NK-92 treated with Interleukin-12 subunit alpha and Interleukin-12 subunit beta, amount 100 ng/mL, for 24 hours (cell line): Measurements from ENCODE around the gene KCNIP4.

ENCODE experiments used
- DNase-seq: peaks from one replicate; lab custom pipeline; 2025; lab: John Stamatoyannopoulos, UW

The KCNIP4 gene

DNA sequence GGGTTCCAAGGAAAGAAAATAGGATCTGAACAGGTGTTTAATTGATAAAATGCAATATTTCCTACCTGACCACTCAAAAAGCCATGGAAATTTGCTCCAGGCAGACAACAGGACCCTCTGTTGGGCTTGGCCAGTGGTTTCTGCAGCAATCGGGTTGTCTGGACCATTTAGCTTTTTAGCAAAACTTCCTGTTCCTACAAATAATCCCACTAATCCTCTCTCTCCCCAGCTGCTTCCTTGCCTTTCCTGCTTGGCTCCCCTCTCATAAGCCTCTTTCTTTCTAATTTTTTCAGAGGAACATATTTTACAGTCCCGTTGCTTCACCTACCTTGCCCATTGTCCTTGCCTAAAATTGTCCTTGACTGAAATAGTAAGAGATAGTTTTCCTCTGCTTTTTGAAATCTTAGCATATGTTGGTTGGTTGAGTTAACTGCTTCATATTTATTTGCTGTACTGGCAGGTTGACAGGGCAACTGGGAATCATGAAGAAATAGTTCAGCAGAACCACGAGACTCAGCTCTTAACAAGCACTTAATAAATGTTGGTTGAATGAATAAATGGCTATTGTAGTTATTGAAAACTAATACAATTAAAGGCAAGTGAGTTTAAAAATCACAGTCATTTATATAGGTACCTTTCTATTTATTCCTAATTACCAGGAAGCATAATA, 259.8 kb downstream of the KCNIP4 start:
- no peak for DNase-seq

DNA sequence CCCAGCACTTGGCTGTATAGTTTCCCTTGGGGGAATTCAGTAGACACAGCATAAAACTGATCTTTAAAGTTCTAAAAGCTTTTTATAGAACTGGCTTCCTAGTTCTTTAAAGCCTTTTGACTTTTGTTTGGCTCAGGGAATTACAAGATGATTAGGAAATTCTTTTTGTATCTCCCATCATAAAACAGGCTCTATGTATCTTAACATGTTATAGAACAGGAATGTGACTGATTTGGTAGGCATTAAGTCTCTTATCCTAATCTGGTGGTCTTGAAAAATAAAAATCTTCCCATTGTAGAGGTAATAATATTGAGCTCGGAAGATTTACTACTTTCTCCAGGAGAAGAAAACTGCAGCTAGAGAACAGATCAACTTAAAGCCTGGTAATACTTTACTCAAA, 262.7 kb downstream of the KCNIP4 start:
- no peak for DNase-seq

DNA sequence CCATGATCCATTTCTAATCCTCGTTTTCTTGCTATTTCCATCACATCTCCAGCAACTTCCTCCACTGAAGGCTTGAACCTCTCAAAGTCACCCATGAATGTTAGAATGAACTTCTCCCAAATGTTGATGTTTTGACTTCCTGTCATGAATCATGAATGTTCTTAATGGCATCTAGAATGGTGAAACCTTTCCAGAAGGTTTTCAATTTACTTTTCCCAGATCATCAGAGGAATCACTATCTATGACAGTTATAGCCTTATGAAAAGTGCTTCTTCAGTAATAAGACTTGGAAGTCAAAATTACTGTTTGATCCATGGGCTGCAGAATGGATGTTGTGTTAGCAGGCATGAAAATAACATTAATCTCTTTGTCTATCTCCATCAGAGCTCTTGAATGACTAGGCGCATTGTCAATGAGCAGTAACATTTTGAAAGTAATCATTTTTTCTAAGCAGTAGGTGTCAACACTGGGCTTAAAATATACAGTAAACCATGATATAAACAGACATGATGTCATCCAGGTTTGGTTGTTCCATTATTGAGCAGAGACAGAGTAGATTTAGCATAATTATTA, 268.2 kb downstream of the KCNIP4 start:
- no peak for DNase-seq

DNA sequence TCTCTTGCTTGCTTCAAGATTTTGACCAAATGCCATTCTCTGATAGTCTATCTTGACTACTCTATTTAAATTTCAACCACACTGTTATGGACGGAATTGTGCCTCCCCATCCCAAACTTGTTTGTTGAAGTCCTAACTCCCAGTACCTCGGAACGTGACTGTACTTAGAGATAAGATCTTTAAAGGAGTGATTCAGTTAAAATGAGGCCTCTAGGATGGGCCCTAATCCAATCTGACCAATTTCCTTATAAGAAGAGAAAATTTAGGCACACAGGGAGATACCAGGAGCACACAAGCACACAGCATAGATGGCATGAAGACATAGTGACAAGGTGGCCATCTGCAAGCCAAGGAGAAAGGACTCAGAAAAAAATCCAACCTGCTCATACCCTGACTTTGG, 269.9 kb downstream of the KCNIP4 start:
- no peak for DNase-seq

DNA sequence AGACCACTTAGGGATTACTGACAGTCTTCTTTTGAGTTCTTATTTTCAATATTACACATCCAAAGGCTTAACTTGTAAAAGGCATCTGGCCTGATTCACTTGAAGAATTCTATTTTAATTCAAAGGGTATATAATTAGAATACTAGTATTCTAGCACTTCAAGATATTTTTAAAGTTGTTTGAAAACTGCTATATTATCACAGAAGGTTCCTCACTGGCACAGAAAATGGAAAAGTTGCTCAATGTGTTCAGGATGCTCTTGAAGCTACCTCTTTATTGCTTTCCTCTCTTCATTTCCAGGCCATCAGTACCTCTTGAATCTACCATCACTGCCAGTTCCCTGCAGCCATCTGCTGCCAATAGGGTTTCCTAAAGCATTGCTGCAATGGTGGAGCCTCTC, 271.4 kb downstream of the KCNIP4 start:
- DNase-seq = no peak

DNA sequence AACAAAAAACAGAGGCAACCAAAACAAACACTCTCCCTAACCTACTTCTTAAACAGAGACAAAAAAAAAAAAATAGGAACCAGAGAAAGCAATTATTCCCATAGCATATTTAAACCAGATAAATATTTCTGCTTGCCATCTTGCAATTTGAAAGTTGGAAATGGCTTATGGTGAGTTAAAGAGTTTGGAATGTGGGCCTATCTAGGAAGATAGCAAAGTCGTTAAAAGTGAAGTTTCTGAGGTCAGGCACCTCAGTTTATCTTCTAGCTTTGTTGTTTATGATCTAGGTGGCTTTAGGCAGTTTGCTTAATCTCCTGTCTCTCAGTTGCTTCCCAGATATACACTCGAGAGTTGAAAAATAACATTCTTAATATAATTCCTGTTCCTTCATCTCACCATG, 284.2 kb downstream of the KCNIP4 start:
- no peak for DNase-seq

DNA sequence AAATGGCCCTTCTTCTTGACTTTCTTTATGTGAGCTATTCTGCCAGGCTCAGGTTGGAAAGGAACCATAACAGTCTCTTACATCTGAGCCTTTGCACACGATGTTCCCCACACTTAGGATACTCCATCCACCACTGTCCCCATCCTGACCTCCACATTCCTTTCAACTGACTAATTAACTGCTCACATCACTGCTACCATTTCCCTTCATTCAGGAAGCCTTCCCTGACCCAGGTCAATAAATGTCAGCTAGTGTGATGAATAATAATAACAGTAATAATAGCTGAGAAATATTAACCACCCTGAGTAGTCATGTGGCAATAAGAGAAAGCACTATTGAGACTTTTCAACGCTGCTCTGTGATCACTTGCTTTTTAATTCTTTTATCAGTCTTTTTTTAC, 291.7 kb downstream of the KCNIP4 start:
- no peak for DNase-seq

DNA sequence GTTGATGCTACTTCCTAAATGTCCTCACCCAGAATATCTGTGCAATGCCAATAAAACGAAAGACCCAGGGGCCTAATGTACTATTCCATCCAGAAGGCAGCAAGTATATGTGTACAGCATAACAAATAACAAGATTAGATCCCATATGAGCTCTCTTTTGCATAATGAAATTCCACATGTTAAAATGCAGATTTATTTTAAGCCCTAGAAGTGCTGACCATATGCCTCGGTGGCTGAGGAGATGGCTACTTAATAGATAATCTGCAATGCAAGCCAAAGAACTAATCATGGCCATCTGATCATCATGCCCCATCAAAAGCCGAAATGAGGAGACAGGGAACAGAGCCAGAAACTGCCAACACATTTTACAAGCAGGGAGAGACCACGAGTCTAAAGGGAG, 293.5 kb downstream of the KCNIP4 start:
- no peak for DNase-seq

DNA sequence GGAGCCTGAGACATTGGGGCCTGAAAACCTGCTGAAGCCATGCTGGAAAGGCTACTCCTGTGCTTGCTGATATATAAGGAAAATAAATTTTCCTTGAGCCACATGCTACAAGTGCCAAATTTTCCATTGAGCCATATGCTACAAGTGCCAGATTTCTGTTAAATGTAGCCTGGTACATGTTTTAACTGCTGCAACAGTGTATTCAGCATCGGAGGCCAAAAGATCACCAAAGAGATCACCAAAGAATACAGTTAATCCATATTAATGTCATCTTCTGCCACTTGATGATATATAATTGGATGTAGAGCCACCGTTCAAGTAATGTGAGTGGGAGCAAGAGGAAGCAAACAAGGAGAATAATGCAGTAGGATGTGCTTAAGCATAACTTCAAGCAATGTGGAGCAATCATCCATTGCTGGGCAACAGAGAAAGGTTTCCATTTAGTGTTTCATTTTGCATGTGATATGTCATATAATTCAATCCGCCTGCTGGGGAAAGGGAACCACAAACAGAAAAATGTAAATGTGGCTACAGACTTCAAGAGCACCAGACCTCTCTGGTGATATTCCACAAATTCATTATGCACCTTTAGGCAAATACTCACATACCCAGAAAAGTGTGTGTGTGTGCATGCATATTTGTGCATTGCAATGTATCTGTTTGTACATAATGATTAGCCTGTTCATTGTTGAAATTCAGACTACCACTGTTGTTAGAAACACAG, 295.9 kb downstream of the KCNIP4 start:
- DNase-seq = no peak

DNA sequence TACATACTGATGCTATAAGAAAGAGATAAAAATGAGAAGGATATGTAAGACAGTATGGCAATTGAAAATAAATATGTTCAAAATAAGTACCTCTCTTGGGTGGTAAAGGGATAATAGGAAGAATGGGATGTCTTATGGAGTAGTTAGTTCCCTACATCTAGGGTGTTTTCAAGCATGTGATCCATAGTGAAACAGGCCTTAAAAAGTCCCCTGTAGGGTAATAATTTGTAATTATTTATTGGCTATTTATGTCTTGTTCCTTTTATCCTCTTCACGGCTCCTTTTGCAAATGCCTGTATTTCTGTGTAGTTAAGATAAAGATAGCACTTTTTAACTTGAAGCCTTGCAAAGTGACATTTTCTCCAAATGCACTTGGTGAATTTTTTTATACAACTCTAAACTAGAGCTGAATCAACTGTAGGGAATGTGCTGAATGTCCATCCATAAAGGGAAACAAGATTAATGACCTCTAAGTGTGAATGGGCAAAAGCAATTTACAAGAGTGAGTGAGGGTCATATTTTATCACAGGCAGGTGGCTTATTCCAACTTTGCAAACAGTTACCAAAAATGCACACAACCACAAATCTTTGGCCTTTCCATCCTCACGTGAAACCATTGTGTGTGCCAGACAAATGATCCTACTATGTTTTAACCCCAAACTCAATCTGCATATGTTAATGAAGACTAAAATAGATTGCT, 299.0 kb downstream of the KCNIP4 start:
- no peak for DNase-seq

DNA sequence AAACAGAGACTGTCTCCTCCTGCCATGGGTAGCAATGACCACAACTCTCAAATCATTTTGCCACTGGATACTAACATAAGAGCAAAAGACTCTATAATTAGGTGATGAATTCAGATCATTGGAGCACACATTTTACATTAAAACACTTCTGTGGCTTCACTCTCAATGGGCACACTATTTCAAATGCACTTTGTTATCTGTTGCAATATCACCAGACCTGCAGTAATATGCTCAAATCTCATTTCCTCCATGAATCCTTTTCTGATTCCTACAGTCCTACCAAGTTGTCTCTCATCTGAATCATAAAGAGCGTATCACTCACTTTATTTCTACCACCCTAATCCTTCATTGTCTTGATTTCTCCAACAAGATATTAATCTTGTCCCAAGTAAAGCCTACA, 302.8 kb downstream of the KCNIP4 start:
- no peak for DNase-seq

DNA sequence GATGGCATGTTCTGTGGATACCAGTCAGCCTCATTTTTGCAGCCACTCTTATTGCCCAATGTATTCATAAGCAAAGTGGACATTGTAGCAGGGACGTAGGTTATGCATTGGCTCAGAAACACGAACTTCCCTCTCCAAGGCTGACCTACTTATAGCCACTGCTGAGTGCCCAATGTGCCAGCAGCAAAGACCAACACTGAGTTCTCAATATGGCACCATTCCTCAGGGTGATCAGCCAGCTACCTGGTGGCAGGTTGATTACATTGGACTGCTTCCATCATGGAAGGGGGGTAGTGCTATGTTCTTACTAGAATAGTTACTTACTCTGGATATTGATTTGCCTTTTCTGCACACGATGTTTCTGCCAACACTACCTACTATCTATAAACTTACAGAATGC, 306.9 kb downstream of the KCNIP4 start:
- no peak for DNase-seq

DNA sequence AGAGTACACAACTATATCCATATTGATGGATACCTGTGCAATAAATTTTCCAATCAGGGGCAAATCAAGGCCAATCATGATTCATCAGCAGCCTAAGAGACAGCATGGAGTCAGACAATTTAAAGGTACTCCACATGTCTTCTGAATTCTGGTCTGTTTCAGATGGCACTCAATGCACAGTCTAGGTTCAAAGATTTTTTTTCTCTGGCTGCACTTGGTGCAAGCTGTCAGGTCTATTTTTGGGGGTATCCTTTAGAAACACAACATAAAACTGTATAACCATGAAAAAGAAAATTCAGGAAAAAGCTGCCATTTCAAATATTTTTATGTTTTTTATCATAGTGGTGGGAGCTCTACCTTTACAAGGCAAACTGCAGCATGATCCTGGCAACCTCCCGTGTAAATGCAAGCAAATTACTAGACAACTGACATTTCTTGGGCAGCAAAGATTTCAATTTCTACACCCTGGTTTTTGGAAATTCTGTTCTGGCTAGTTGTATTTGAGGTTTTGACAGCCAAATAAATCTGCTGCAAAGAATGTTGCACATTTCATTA, 310.3 kb downstream of the KCNIP4 start:
- DNase-seq = no peak

DNA sequence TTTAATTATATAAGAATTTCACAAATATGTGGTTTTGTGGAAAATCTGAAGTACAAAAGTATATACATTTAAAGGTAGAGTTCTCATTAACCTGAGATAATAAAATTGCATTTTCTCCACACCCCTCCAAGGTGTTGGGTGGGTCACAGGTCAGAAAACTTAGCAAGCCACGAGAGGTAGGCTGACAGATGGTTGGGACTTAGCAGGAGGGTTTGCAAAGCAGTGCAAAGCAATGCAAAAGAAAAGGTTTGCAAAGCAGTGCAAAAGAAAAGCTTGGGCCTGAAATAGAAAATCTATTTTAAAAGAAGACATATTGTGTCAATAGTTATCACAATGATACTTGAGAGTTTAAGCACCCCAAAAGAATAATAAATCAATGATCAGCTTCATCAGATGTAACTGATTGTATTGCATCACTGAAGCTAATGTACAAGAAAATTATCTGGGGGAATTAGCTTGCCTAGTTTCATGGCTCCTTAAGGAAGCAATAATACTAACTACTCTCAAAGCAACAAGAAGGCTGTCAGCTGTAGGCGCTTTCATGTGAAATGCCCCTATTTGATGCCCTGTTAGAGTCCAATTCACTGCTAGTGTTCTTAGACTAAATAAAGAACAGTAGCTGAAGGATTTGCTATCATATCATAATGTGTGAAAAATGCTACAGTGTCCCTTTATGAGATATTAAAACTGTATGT, 319.5 kb downstream of the KCNIP4 start:
- no peak for DNase-seq

DNA sequence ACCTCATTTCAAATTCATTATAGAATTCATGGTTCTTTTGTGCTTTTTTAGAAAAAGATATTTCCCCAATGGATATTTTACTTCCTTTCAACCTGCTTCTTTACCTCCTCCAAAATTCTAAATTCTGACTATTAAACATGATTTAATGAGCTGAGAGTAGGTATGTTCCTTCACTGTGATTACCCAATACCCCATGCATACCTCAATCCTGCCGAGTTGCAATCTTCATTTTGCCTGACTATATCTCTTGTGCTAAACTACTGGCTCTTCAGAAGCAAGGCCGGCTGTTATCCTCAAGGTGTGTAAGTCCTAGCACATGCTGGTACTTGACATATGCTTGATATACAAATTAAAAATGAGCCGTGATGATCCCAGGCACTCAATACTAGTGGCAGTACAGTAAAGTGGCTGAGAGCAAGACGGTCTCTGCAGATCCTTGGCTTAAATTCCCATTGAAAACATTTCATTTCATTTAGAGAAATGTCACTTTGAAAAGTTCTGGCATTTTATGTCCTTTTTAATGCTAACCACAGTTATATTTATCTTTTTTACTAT, 320.4 kb downstream of the KCNIP4 start:
- no peak for DNase-seq

DNA sequence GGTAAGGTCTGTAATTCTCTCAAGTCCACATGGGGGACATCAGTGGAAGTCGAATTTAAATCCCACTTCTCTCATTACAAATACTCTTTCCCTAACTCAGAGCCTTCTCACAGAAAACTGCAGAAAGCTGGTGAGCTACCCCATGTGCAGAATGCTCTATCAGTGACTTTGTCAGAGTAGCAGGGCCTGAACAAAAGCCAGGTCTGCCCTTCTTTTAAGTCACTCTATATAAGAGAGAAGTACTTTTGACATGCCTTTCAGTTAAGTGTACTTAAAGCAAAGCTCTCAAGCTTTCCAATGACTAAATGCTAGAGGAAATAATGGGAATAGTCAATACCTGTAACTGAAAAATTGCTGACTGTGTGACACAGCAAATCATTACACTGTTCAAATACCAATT, 323.1 kb downstream of the KCNIP4 start:
- DNase-seq = no peak

DNA sequence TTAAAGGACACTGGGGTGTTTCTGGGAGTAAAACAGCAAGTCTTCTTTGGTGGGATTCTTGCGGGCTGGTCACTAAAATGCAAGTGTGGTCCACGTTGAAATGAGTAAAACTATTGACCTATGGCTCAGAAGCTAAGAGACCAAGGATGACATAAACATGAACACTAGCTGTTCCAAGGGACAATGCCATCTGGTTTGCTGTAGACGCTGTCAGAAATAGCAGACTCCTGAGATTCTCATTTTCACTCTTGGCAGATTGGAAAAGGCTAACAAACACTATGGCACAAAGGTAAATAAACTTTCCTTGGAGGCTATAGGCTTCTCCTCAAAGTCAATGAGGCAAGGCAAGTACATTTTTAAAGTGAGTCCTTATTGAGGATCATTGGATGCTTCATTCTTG, 343.6 kb downstream of the KCNIP4 start:
- no peak for DNase-seq

DNA sequence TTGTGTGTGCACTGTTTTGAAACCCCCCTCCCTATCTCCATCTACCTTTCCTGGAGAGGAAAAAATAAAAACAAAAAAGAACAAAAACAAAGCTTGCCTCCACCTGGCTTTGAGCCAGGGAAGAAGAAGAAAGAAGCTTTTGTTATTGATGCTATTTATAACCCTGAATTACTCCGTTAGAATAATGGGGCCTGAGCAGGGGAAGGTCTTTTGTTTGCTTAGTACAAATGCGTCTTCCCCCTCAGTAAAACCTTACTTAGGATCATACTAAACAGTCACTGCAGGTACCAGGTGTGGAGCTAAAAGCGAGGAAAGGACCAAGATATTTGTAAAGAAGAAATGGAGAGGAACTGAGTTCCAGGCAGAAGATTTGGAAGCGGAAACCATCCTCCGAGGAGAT, 352.1 kb downstream of the KCNIP4 start:
- no peak for DNase-seq

DNA sequence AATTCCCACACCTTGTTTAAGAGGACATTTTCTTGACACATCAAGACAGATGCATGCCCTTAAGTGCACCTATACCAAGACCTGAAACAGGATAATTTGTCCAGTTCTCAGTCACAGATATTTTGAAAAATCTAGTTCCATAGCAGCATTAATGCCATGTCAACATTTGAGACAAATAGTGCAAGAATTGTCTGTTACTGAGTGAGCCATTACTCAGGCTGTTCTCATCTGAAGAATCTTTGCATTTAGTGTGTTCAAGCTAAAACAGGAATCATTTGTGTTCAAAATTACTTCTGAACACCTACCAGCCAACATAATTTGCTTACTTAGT, 354.9 kb downstream of the KCNIP4 start:
- DNase-seq = no peak

DNA sequence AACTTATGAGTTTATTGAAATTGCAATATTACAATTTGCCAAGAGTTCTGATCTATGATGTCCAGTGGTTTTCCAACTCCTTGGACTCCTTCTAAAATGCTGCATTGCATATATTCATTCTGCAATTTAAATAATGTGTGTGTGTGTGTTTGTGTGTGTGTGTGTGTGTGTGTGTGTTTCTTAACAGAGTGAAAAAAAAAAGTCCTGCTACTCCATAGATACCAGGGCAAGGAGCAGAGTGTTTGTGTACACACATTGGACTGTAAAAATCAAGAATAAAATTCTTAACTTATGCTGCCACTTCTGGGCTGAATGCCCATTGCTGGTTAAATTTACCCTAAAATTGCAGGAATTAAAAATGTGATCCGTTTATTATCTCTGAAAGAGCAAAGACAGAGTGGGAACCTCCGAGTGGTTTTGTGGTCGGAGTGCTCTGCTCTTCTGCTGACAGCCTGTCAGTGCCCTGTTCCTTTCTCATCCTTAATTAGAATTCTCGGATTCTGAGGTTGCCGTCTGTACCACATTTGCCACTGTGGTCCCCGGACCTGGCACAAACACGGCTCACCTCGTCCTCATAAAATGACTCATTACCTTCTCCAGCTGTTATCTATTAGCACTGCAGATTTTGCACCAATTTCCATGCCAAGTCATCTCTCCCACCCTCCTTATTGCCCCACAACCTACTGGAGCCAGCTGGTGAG, 355.5 kb downstream of the KCNIP4 start:
- DNase-seq = no peak

DNA sequence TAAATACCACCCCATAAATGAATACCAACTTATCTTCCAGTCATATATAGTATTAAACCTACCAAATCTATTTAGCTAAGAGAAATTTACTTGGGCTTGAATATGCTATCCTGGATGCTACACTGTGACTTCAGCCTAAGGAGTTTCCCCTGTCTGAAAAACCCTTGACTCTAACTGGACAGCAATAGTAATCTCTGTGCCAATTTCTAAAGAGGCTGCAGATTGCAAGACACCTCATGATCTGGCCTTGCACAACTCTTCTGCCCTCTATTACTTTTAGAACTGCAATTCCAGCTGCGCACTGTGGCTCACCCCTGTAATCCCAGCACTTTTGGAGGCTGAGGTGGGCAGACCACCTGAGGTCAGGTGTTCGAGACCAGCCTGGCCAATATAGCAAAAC, 371.5 kb downstream of the KCNIP4 start:
- DNase-seq = no peak
